ENCODE measurements around the gene GAP43. TPM values are rescaled to one million over a fixed set of nuclear protein-coding genes. Genes with fewer than 3 reads are reported as not detected.
"Not testable (repeated sequence)": the region's sequence is repeated elsewhere in the genome, so short reads cannot be mapped to it uniquely, and the experiment has no call there.

The GAP43 gene
- total and polyA plus RNA-seq, 2 donors (not counting 1 experiment from before 2014, with no cell fraction given) = 0.17 to 2.1 TPM

DNA sequence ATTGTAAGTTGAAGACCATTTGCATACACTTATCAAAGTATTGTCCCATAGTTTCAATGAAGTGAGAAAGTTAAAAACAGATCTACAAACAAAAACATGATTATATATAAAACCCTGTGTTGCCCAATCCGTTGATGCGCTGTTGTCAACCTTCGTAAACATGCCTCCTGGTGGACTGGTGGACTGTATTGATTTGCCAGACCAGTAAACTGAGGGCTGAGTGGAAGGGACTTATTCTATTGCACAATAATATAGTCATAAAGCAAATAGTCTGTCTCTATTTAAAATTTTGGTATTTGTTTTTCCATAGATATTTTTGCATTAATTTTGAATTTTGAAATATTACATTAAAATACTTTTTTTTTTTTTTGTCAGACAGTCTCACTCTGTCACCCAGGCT lies 102.5 kb downstream of the GAP43 start:
- no peaks in the 10 kb centered on the region for H4K20me1 ChIP-seq (ENCODE audit: control insufficient read depth, extremely low read depth, insufficient read depth, low read length)
- TF ChIP-seq CTCF (conservative IDR thresholded peaks at IDR 0.05 in 1 of 2, IDR thresholded peaks at IDR 0.05 in 1 of 2; ENCODE audit: low read depth in 1 of 2, low read length in 2 of 2) (no peak), EZH2 (IDR thresholded peaks at IDR 0.05; ENCODE audit: low read length, missing control alignments) (no peak)
- no peaks in the 10 kb centered on the region for H3K4me1 ChIP-seq (ENCODE audit: control insufficient read depth, extremely low read depth, insufficient read depth, low read length)
- no peak overlapping the region for H2AFZ ChIP-seq (ENCODE audit: low read length)
- no peak overlapping the region for H3K4me3 ChIP-seq (replicated peaks in 1 of 4; ENCODE audit: control extremely low read depth in 1 of 4, insufficient read depth in 1 of 4, low read depth in 3 of 4, low read length in 4 of 4)
- no peaks in the 10 kb centered on the region for H3K27me3 ChIP-seq (ENCODE audit: control insufficient read depth, insufficient read depth, low read length)
- H3K9me3 ChIP-seq (ENCODE audit: control insufficient read depth, insufficient read depth, low read depth, low read length) = no peaks in the 10 kb centered on the region
- H3K79me2 ChIP-seq (ENCODE audit: control insufficient read depth, insufficient read depth, low read length) = no peaks in the 10 kb centered on the region
- H3K27ac ChIP-seq (ENCODE audit: insufficient read depth, low read length) = no peak overlapping the region
- H3K4me2 ChIP-seq (ENCODE audit: extremely low read depth, insufficient read depth, low read length) = no peak overlapping the region
- H3K9ac ChIP-seq (ENCODE audit: insufficient read depth, low read length) = no peak overlapping the region
- DNase-seq (ENCODE audit: low read depth in 2 of 2) = no peak
- no peaks in the 10 kb centered on the region for H3K36me3 ChIP-seq (ENCODE audit: control insufficient read depth, insufficient read depth, low read length)

DNA sequence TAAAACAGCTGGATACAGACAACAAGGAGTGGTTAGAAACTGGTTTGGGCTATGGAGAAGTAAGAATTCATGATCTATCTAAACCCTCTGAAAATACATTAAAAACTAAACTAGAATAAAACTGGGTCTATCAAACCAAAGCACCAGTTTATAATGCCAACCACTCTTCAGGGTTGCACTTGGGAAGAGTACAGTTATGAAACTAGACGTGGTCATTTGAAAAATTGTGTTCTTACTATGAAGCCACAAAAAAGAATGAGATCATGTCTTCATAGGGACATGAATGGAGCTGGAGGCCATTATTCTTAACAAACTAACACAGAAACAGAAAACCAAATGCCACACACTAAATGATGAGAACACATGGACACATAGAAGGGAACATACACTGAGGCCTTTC lies 103.8 kb downstream of the GAP43 start:
- DNase-seq (ENCODE audit: low read depth in 2 of 2) = no peak
- Histone ChIP-seq H3K4me2 (ENCODE audit: extremely low read depth, insufficient read depth, low read length) (no peak overlapping the region), H3K27me3 (ENCODE audit: control insufficient read depth, insufficient read depth, low read length) (no peaks in the 10 kb centered on the region), H3K36me3 (ENCODE audit: control insufficient read depth, insufficient read depth, low read length) (no peaks in the 10 kb centered on the region), H3K4me1 (ENCODE audit: control insufficient read depth, extremely low read depth, insufficient read depth, low read length) (no peaks in the 10 kb centered on the region), H3K27ac (ENCODE audit: insufficient read depth, low read length) (no peak overlapping the region), H4K20me1 (ENCODE audit: control insufficient read depth, extremely low read depth, insufficient read depth, low read length) (no peaks in the 10 kb centered on the region), H3K9ac (ENCODE audit: insufficient read depth, low read length) (no peak overlapping the region), H3K9me3 (ENCODE audit: control insufficient read depth, insufficient read depth, low read depth, low read length) (no peaks in the 10 kb centered on the region), H3K79me2 (ENCODE audit: control insufficient read depth, insufficient read depth, low read length) (no peaks in the 10 kb centered on the region), H2AFZ (ENCODE audit: low read length) (no peak overlapping the region), H3K4me3 (replicated peaks in 1 of 4; ENCODE audit: control extremely low read depth in 1 of 4, insufficient read depth in 1 of 4, low read depth in 3 of 4, low read length in 4 of 4) (no peak overlapping the region)
- no peak for TF ChIP-seq CTCF (conservative IDR thresholded peaks at IDR 0.05 in 1 of 2, IDR thresholded peaks at IDR 0.05 in 1 of 2; ENCODE audit: low read depth in 1 of 2, low read length in 2 of 2)
- TF ChIP-seq EZH2 (IDR thresholded peaks at IDR 0.05; ENCODE audit: low read length, missing control alignments) = no peak

DNA sequence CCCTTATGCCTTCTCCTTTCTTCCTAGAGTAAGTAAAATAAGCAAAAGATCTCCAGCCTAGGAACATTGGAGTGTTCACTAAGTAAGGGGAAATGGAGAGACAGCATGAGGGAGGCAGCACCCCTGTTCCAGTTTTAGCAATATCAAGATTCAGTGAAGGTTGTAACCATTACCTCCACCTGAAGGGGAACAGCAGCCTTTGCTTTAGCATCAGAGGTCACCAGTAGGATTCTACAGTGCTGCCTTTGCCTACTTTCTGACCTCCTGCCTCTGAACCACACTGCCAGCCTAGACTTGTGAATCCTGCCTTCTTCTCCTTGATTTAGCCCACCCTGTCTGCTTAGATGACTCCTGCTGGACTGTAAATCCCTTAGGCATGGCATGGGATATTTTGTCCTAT lies 104.7 kb downstream of the GAP43 start:
- Histone ChIP-seq H3K79me2 (ENCODE audit: control insufficient read depth, insufficient read depth, low read length) (no peaks in the 10 kb centered on the region), H3K4me3 (replicated peaks in 1 of 4; ENCODE audit: control extremely low read depth in 1 of 4, insufficient read depth in 1 of 4, low read depth in 3 of 4, low read length in 4 of 4) (no peak overlapping the region), H4K20me1 (ENCODE audit: control insufficient read depth, extremely low read depth, insufficient read depth, low read length) (no peaks in the 10 kb centered on the region), H3K9me3 (ENCODE audit: control insufficient read depth, insufficient read depth, low read depth, low read length) (no peaks in the 10 kb centered on the region), H3K36me3 (ENCODE audit: control insufficient read depth, insufficient read depth, low read length) (no peaks in the 10 kb centered on the region), H3K4me2 (ENCODE audit: extremely low read depth, insufficient read depth, low read length) (no peak overlapping the region), H2AFZ (ENCODE audit: low read length) (no peak overlapping the region), H3K27me3 (ENCODE audit: control insufficient read depth, insufficient read depth, low read length) (no peaks in the 10 kb centered on the region), H3K4me1 (ENCODE audit: control insufficient read depth, extremely low read depth, insufficient read depth, low read length) (no peaks in the 10 kb centered on the region), H3K9ac (ENCODE audit: insufficient read depth, low read length) (no peak overlapping the region), H3K27ac (ENCODE audit: insufficient read depth, low read length) (no peak overlapping the region)
- TF ChIP-seq EZH2 (IDR thresholded peaks at IDR 0.05; ENCODE audit: low read length, missing control alignments) (no peak), CTCF (conservative IDR thresholded peaks at IDR 0.05 in 1 of 2, IDR thresholded peaks at IDR 0.05 in 1 of 2; ENCODE audit: low read depth in 1 of 2, low read length in 2 of 2) (no peak)
- DNase-seq (ENCODE audit: low read depth in 2 of 2) = no peak

GRCh38 chr3:115736341-115736740 lies 113.0 kb downstream of the GAP43 start:
- H3K27ac ChIP-seq (ENCODE audit: insufficient read depth, low read length); H3K4me2 ChIP-seq (ENCODE audit: extremely low read depth, insufficient read depth, low read length); H3K4me1 ChIP-seq (ENCODE audit: control insufficient read depth, extremely low read depth, insufficient read depth, low read length); H2AFZ ChIP-seq (ENCODE audit: low read length); H3K9me3 ChIP-seq (ENCODE audit: control insufficient read depth, insufficient read depth, low read depth, low read length); H3K27me3 ChIP-seq (ENCODE audit: control insufficient read depth, insufficient read depth, low read length); H4K20me1 ChIP-seq (ENCODE audit: control insufficient read depth, extremely low read depth, insufficient read depth, low read length); H3K79me2 ChIP-seq (ENCODE audit: control insufficient read depth, insufficient read depth, low read length); H3K9ac ChIP-seq (ENCODE audit: insufficient read depth, low read length); H3K36me3 ChIP-seq (ENCODE audit: control insufficient read depth, insufficient read depth, low read length); DNase-seq (ENCODE audit: low read depth in 2 of 2); H3K4me3 ChIP-seq (replicated peaks in 1 of 4; ENCODE audit: control extremely low read depth in 1 of 4, insufficient read depth in 1 of 4, low read depth in 3 of 4, low read length in 4 of 4): not testable (repeated sequence)

Data from fibroblast of lung (primary cell).